HL-60 (cell line): ENCODE measurements around the gene ZNF555.

ENCODE experiments used
- GABPA ChIP-seq: IDR thresholded peaks from 2 replicates; pipeline ENCODE4 v1.6.1; 2012; ENCODE audit warnings: low read depth
- POLR2AphosphoS5 ChIP-seq: IDR thresholded peaks from 2 replicates; pipeline ENCODE4 v1.6.1; 2012; ENCODE audit warnings: low read depth
- SPI1 ChIP-seq: IDR thresholded peaks from 2 replicates; pipeline ENCODE4 v1.6.1; 2012; ENCODE audit warnings: low read depth, mild to moderate bottlenecking, borderline replicate concordance
- TF ChIP-seq, protein P1 (sequence below): IDR thresholded peaks from one replicate; pipeline ENCODE4 v1.5.1; 2011; ENCODE audit warnings: low read length, control low read depth, inconsistent platforms; ENCODE audit not compliant: insufficient read depth
- TF ChIP-seq, protein P2 (sequence below): IDR thresholded peaks from 2 replicates; pipeline ENCODE4 v1.6.1; 2012; ENCODE audit warnings: low read depth; ENCODE audit not compliant: insufficient replicate concordance

DNA sequence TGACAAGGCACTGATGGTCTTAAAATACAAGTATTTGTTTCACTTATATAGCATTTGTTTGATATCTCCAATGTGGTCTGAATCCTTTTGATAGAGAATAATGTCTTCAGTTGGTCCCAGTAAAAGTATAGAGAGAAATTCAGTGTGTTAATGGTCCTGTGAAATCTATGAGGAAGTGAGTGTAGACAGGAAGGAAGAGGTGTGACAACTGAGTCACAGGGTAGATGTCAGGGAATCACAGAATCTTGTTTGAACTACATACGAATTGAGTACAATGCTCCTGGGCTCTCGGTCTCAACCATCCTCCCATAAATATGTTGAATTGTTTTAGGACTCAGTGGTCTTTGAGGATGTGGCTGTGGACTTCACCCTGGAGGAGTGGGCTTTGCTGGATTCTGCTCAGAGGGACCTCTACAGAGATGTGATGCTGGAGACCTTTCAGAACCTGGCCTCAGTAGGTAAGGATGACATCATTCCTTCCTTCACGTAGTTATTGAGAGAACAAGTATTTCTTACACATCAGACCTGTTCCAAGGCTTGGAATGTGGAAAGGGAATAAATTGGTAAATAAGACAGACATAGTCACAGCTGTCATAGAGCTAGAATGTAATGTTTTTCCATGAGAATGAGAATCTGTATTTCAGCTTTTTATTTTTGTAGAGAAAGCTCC is 9.1 kb downstream of the ZNF555 start:
- TF ChIP-seq, protein P1, sequence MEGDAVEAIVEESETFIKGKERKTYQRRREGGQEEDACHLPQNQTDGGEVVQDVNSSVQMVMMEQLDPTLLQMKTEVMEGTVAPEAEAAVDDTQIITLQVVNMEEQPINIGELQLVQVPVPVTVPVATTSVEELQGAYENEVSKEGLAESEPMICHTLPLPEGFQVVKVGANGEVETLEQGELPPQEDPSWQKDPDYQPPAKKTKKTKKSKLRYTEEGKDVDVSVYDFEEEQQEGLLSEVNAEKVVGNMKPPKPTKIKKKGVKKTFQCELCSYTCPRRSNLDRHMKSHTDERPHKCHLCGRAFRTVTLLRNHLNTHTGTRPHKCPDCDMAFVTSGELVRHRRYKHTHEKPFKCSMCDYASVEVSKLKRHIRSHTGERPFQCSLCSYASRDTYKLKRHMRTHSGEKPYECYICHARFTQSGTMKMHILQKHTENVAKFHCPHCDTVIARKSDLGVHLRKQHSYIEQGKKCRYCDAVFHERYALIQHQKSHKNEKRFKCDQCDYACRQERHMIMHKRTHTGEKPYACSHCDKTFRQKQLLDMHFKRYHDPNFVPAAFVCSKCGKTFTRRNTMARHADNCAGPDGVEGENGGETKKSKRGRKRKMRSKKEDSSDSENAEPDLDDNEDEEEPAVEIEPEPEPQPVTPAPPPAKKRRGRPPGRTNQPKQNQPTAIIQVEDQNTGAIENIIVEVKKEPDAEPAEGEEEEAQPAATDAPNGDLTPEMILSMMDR = no peak
- TF ChIP-seq POLR2AphosphoS5 = no peak
- TF ChIP-seq, protein P2, sequence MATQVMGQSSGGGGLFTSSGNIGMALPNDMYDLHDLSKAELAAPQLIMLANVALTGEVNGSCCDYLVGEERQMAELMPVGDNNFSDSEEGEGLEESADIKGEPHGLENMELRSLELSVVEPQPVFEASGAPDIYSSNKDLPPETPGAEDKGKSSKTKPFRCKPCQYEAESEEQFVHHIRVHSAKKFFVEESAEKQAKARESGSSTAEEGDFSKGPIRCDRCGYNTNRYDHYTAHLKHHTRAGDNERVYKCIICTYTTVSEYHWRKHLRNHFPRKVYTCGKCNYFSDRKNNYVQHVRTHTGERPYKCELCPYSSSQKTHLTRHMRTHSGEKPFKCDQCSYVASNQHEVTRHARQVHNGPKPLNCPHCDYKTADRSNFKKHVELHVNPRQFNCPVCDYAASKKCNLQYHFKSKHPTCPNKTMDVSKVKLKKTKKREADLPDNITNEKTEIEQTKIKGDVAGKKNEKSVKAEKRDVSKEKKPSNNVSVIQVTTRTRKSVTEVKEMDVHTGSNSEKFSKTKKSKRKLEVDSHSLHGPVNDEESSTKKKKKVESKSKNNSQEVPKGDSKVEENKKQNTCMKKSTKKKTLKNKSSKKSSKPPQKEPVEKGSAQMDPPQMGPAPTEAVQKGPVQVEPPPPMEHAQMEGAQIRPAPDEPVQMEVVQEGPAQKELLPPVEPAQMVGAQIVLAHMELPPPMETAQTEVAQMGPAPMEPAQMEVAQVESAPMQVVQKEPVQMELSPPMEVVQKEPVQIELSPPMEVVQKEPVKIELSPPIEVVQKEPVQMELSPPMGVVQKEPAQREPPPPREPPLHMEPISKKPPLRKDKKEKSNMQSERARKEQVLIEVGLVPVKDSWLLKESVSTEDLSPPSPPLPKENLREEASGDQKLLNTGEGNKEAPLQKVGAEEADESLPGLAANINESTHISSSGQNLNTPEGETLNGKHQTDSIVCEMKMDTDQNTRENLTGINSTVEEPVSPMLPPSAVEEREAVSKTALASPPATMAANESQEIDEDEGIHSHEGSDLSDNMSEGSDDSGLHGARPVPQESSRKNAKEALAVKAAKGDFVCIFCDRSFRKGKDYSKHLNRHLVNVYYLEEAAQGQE = no peak
- no peak for TF ChIP-seq GABPA
- no peak for TF ChIP-seq SPI1
